Common myeloid progenitor, CD34-positive (primary cell): ENCODE data around the gene DRGX.
A peak's percentile ranks its signal among the peaks of the same experiment; 100 is the strongest.

Experiments
- CTCF ChIA-PET: fragments of 350-600 bp; sonication (Branson Sonifier 250); formaldehyde crosslinking; loops from one replicate; lab custom pipeline; 2021; ENCODE audit warnings: antibody characterized with exemption; lab: Charles Lee
- POLR2A ChIA-PET: fragments of 350-600 bp; sonication (Branson Sonifier 250); formaldehyde crosslinking; loops from one replicate; lab custom pipeline; 2021; ENCODE audit warnings: antibody characterized with exemption; lab: Charles Lee
- DNase-seq, 3 donors: peaks; one replicate each; pipeline versions ENCODE4 v3.0.0 to v3.0.0-alpha.2; 2013
- H3K27ac ChIP-seq, 2 experiments: 1 replicate in 1 of 2; 2 replicates in 1 of 2; pipeline ENCODE4 v1.7.0; 2013; ENCODE audit warnings: inconsistent platforms in 2 of 2, low read length in 2 of 2, mild to moderate bottlenecking in 2 of 2, low read depth in 1 of 2, moderate library complexity in 1 of 2; ENCODE audit not compliant: severe bottlenecking in 2 of 2, insufficient read depth in 1 of 2, poor library complexity in 1 of 2
- H3K27me3 ChIP-seq, 5 experiments: replicated peaks in 2 of 5; 1 replicate in 3 of 5; 2 replicates in 2 of 5; pipeline versions ENCODE4 v1.6.1 to v1.7.0; 2013; ENCODE audit warnings: low read length in 4 of 5, mild to moderate bottlenecking in 2 of 5, moderate library complexity in 2 of 5, inconsistent platforms in 1 of 5; ENCODE audit not compliant: insufficient read depth in 5 of 5, control insufficient read depth in 4 of 5
- H3K36me3 ChIP-seq, 4 experiments: 1 replicate in 2 of 4; 2 replicates in 2 of 4; pipeline versions ENCODE4 v1.6.1 to v1.7.0; 2013; ENCODE audit warnings: low read length in 3 of 4, control low read depth in 1 of 4, mild to moderate bottlenecking in 1 of 4; ENCODE audit not compliant: control insufficient read depth in 4 of 4, insufficient read depth in 4 of 4
- H3K4me1 ChIP-seq, 4 experiments: 1 replicate in 3 of 4; 2 replicates in 1 of 4; pipeline versions ENCODE4 v1.6.1 to v1.7.1; 2013; ENCODE audit warnings: low read length in 3 of 4, mild to moderate bottlenecking in 3 of 4, control low read depth in 1 of 4, inconsistent platforms in 1 of 4, moderate library complexity in 1 of 4; ENCODE audit not compliant: control insufficient read depth in 4 of 4, insufficient read depth in 4 of 4; ENCODE audit errors: control extremely low read depth in 1 of 4
- H3K4me3 ChIP-seq, 7 experiments: 1 replicate in 4 of 7; 2 replicates in 3 of 7; pipeline versions ENCODE4 v1.5.1 to v1.7.0; 2013; ENCODE audit warnings: mild to moderate bottlenecking in 7 of 7, low read length in 6 of 7, moderate library complexity in 6 of 7, inconsistent platforms in 2 of 7, low read depth in 2 of 7, control low read depth in 1 of 7; ENCODE audit not compliant: insufficient read depth in 4 of 7, control insufficient read depth in 1 of 7; ENCODE audit errors: extremely low read depth in 1 of 7
- H3K9me3 ChIP-seq, 5 experiments: 1 replicate in 4 of 5; 2 replicates in 1 of 5; pipeline versions ENCODE4 v1.6.1 to v1.7.1; 2013; ENCODE audit warnings: low read length in 4 of 5, mild to moderate bottlenecking in 2 of 5, inconsistent platforms in 1 of 5, low read depth in 1 of 5, moderate library complexity in 1 of 5; ENCODE audit not compliant: control insufficient read depth in 4 of 5, insufficient read depth in 2 of 5; ENCODE audit errors: control extremely low read depth in 1 of 5
- WGBS: methylation state at CpG from one replicate; pipeline ENCODE4 v1.1.5; 2013; ENCODE audit not compliant: insufficient coverage; 5-methylcytosine and 5-hydroxymethylcytosine counted together

The DRGX gene

GRCh38 chr10:49384268-49384953 is 11.5 kb downstream of the DRGX start:
- Histone ChIP-seq H3K27ac (no peak overlapping the region), H3K4me1 (no peaks in the 10 kb centered on the region), H3K4me3 (no peak overlapping the region), H3K36me3 (no peaks in the 10 kb centered on the region), H3K27me3 (peaks cover 0 to 18% (median 3%) of the 10 kb centered on the region in 5 experiments), H3K9me3 (no peaks in the 10 kb centered on the region)
- ChIA-PET POLR2A (no interaction called here), CTCF (interaction anchor here (3.7 kb wide), 1 partner anchor 23 kb away, joined by 9 read pairs; no protein-coding TSS in a partner anchor)
- DNase-seq: no peak
- WGBS: 91% methylated on average over 14 of the region's 16 CpGs

DNA sequence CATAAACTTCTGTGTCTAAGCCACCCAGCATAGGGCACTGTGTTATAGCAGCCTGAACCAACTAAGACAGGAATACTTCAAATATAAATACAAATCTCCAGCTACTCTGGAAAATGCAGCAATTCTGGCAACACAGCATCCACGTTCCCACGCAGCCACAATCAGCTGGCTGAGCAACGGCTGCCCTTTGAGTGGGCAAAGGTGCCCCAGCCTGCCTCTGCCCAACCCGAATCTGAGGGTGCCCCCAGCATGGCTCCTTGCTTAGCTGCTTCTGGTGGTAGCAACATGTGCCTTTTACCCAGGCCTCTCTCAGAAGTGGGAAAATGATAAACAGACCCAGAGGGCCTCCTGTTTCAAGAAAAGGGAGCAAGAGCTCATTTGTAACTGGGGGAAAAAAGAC is 12.0 kb downstream of the DRGX start:
- POLR2A ChIA-PET: no interaction called here

DNA sequence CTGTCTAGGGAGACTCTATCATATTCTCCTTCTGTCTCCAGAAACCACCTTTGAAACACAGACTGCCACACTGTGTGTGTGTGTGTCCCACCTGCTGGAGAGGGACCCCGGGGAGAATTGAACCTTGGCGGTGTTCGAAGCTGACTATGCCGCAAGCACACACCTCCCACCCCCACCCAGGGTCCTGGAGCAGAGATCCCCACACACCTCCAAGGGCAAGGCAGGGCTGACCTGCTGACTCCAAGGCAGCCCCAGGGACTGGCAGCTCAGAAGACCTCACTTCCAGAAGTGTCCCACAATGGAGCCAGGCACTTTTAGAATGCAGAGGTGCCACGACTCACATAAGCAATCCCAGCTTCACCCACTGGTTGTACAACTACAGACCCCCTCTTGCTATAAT is 13.1 kb downstream of the DRGX start:
- CTCF ChIA-PET: interaction anchor here (1.6 to 3.7 kb wide), 2 partner anchors 14 to 24 kb away, joined by 4 to 9 read pairs; no protein-coding TSS in a partner anchor
- no peak overlapping the region for H3K27ac ChIP-seq
- no CpG with 5 or more reads among the region's 5 CpGs for WGBS
- H3K9me3 ChIP-seq: no peaks in the 10 kb centered on the region
- POLR2A ChIA-PET: interaction anchor here (0.7 kb wide), 1 partner anchor 136 kb away, joined by 3 read pairs; no protein-coding TSS in a partner anchor
- peaks cover 0 to 4% (median 2%) of the 10 kb centered on the region in 5 experiments for H3K27me3 ChIP-seq
- H3K36me3 ChIP-seq: no peaks in the 10 kb centered on the region
- no peak overlapping the region for H3K4me3 ChIP-seq
- DNase-seq: no peak
- H3K4me1 ChIP-seq: no peaks in the 10 kb centered on the region

More for the DNA sequence above, 12.0 kb downstream of the DRGX start:
- no peak for DNase-seq
- Histone ChIP-seq H3K4me1 (no peaks in the 10 kb centered on the region), H3K4me3 (no peak overlapping the region), H3K36me3 (no peaks in the 10 kb centered on the region), H3K27ac (no peak overlapping the region), H3K9me3 (no peaks in the 10 kb centered on the region), H3K27me3 (peaks cover 0 to 14% (median 2%) of the 10 kb centered on the region in 5 experiments)
- CTCF ChIA-PET: interaction anchor here (1.6 to 3.7 kb wide), 2 partner anchors 15 to 23 kb away, joined by 4 to 9 read pairs; no protein-coding TSS in a partner anchor
- 95% methylated on average over 4 of the region's 4 CpGs for WGBS

DNA sequence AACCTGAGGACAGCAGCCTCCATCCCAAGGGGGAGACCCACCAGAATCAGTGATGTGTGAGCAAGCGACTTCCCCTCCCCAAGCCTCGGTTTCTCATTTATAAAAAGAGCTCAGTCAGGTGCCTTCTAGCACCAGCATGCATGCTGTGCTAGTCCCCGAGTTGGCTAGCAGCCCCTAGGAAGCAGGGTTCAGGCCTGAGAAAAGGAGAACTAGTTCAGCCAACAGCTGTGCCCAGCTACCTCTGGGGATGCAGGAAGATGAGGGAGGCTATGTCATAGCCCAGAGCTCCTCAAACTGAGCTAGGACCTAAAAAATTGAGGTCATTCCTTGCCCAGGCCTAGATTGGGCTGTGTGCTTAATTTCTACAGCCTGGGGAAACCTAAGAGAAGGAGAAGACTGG is 13.7 kb downstream of the DRGX start:
- CTCF ChIA-PET: interaction anchor here (1.6 to 3.7 kb wide), 2 partner anchors 14 to 25 kb away, joined by 4 to 9 read pairs; no protein-coding TSS in a partner anchor
- POLR2A ChIA-PET: interaction anchor here (0.7 kb wide), 1 partner anchor 136 kb away, joined by 3 read pairs; no protein-coding TSS in a partner anchor
- Histone ChIP-seq H3K27me3 (peaks cover 0 to 2% (median 0%) of the 10 kb centered on the region in 5 experiments), H3K4me3 (no peak overlapping the region), H3K27ac (no peak overlapping the region), H3K36me3 (no peaks in the 10 kb centered on the region), H3K4me1 (no peaks in the 10 kb centered on the region), H3K9me3 (no peaks in the 10 kb centered on the region)
- 72% methylated on average over 2 of the region's 3 CpGs for WGBS
- DNase-seq: peak in 1 of 3 donors; percentile 11

DNA sequence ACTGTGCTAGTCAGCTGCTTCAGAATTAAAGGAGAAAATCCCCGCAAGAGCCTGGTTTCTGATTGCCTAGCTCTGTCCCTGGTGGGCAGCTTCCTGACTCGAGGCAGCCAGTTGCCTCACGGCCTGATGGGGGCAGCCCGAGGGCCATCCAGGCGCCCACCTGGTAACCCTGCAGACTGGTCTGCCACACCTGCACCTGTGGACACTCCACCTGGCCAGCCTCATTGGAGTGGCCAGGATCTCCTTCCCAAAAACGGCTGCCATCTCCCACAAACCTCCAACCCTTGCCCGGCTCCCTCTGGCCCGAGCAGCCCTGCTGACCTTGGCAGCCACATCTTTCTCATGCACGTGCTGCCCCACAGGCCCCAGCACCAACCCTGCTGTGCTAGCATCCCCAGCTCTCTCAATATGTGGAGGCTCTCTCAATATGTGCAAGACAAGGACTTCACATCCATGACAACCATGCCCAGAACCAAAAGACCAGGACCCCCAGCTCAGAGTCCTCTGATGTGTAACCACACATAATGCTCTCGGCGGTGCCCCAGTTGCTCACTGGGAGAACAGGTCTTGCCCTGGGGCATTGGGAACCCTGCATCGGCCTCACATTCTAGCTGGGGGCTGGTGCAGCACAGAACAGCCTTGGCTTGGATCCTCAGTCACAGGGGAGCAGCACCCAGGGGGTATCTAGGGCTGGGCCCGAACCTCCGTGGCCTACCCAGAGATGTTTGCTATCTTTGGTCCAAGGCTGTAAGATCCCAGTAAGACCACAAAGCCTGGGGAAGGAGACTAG is 14.6 kb downstream of the DRGX start:
- WGBS: 95% methylated on average over 14 of the region's 14 CpGs
- H3K27me3 ChIP-seq: peaks cover 0 to 2% (median 0%) of the 10 kb centered on the region in 5 experiments
- no peak overlapping the region for H3K4me3 ChIP-seq
- no peak overlapping the region for H3K27ac ChIP-seq
- no peaks in the 10 kb centered on the region for H3K36me3 ChIP-seq
- ChIA-PET CTCF (interaction anchor here (0.8 to 3.7 kb wide), 2 partner anchors 9 to 26 kb away, joined by 3 to 9 read pairs; no protein-coding TSS in a partner anchor), POLR2A (no interaction called here)
- no peaks in the 10 kb centered on the region for H3K4me1 ChIP-seq
- DNase-seq: no peak
- no peaks in the 10 kb centered on the region for H3K9me3 ChIP-seq

DNA sequence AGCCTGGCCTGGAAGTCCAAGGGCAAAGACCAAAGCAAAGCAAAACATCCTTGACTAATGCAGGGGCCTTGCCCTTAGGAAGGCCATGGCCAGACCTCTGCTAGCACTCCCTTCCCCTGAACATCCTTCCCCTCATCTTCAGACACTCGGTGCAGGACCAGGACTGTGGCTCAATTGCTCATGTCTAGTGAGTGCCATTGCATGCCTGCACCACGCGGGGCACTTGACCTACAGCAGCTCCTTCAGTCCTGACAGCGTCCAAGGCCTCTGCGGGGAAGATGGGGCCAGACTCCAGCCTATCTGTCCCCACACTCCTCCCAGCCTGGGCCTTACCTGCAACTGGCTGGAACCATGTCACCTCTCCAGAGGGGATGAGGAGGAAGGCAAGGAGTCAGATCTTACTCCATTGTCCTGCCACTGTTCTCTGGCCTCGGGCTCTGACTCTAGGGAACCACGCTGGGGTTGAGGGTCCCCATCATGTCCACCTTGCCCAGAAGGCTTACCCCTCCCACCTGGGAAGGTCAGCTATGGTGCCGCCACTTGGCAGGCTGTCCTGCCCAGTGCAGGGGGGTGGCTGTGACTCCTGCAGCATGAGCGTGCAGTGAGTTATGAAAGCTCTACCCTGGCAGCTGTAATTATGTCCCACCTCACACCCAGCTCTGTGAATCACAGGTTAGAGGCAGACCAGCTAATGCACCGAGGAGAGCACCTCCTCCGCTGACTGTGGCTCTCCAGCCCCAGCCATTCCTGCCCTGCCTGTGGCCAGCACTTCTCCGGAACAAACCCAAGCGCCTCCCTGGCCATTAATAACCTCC is 16.1 kb downstream of the DRGX start:
- CTCF ChIA-PET: interaction anchor here (0.9 to 1.1 kb wide), 2 partner anchors 10 to 28 kb away, joined by 3 read pairs; no protein-coding TSS in a partner anchor
- Histone ChIP-seq H3K27ac (no peak overlapping the region), H3K4me1 (no peaks in the 10 kb centered on the region), H3K36me3 (no peaks in the 10 kb centered on the region), H3K4me3 (no peak overlapping the region), H3K27me3 (peaks cover 0 to 4% (median 0%) of the 10 kb centered on the region in 5 experiments), H3K9me3 (no peaks in the 10 kb centered on the region)
- WGBS: 88% methylated on average over 8 of the region's 13 CpGs
- DNase-seq: peak in 2 of 3 donors; percentile 20 to 32
- POLR2A ChIA-PET: no interaction called here
